AG08395 (cell line): ENCODE results near the gene PLEKHA4.
"Not testable (repeated sequence)": the region's sequence is repeated elsewhere in the genome, so short reads cannot be mapped to it uniquely, and the experiment has no call there.

Experiments used
- DNase-seq: peaks from one replicate; pipeline ENCODE4 v3.0.0; 2012; ENCODE audit warnings: mixed read lengths, low spot score

PLEKHA4 gene

GRCh38 chr19:48862827-48863226, 5.6 kb downstream of the PLEKHA4 start:
- no peak for DNase-seq

GRCh38 chr19:48861313-48861712, 7.1 kb downstream of the PLEKHA4 start:
- DNase-seq: no peak

- no peak for DNase-seq
Observed at GRCh38 chr19:48859711-48860572, 8.5 kb downstream of the PLEKHA4 start.

- DNase-seq: no peak
Observed at GRCh38 chr19:48858984-48859710, 9.3 kb downstream of the PLEKHA4 start.

DNA sequence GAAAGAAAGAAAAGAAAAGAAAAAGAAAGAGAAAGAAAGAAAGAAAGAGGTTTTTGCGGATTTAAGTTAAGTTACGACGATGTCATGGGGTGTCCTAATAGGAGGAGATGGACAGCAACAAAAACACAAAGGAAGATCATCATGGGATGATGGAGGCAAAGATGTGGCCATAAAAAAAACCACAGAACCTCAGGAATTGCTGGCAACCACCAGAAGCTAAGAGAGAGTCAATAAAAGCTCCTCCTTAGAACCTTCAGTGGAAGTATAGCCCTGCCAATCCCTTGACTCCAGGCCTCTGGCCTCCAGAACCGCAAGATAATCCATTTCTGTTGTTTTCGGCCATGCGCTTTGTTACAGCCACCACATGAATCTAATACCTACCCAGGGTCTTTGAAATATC, 11.5 kb downstream of the PLEKHA4 start:
- DNase-seq: peak; percentile 51

GRCh38 chr19:48854103-48854502, 14.3 kb downstream of the PLEKHA4 start:
- DNase-seq: no peak

DNA sequence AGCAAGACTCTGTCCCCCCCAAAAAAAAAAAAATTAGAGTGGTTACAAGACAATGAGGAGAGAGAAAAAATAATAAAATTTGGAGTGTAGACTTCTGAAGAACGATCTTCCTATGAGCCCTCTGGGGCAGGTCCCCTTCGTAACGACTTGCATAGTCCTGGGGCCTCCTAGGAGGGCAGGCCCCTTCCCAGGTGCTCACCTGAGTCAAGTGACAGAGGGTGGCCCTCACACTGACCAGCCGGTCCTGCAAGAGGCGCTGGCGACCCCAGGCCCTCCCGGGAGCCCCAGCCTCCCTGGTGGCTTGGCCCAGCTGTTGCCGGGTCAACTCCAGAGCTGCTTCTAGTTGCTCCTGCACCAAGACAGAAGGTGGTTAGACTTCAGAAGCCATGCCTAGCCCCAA, 14.9 kb downstream of the PLEKHA4 start:
- no peak for DNase-seq

- no peak for DNase-seq
Observed at GRCh38 chr19:48852292-48852691, 16.1 kb downstream of the PLEKHA4 start.

- not testable (repeated sequence) for DNase-seq
Observed at GRCh38 chr19:48846659-48847058, 21.8 kb downstream of the PLEKHA4 start.

DNA sequence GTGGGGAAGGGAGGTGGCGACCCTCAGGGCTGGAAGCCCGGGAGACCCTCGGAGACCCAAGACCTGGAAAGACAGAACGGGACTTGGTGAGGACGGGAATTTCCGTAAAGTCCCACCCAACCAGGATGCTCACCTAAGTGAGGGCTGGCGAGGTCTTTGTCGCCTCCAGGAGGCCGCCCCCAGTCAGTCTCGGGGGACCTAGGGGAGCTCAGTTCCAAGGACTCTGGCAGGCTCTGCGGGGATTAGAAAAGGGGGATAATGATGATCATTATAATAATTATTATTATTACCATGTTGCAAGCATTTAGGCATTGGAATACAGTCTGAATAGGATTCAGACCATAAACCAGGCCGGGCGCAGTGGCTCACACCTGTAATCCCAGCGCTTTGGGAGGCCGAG, 23.0 kb downstream of the PLEKHA4 start:
- no peak for DNase-seq

GRCh38 chr19:48844472-48844871, 23.9 kb downstream of the PLEKHA4 start:
- DNase-seq: peak; percentile 75

DNA sequence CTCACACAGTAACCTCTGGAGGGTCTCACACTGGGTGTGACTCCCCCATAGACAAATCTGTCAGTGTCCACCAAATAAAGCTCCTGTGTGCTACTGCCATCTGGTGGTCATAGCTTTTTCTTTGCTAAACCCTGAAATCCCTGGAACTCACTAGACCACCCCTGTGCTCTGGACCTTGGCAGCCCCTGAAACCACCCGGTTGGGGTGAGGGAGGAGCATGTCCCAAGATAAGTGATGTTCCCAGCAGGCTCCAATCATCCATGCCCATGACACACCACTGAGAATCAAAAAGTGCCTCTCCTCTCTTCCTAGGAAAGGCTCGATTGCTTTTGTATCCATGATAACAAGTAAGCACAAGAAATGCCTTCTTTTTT, 25.6 kb downstream of the PLEKHA4 start:
- peak; percentile 60 for DNase-seq

- no peak for DNase-seq
Observed at GRCh38 chr19:48841571-48841970, 26.8 kb downstream of the PLEKHA4 start.

- DNase-seq: no peak
Observed at GRCh38 chr19:48841047-48841446, 27.4 kb downstream of the PLEKHA4 start.

GRCh38 chr19:48837687-48838086, 30.7 kb downstream of the PLEKHA4 start:
- DNase-seq: no peak

GRCh38 chr19:48837051-48837524, 31.3 kb downstream of the PLEKHA4 start:
- peak; percentile 96 for DNase-seq

GRCh38 chr19:48836089-48837017, 32.1 kb downstream of the PLEKHA4 start, which contains the start of gene HSD17B14:
Gene HSD17B14, minus strand, starts transcription at chr19:48836491. Its CDS starts 80 bp downstream, at chr19:48836411.
- peak; percentile 15 for DNase-seq

- DNase-seq: peak; percentile 83
Observed at GRCh38 chr19:48835734-48836088, 32.7 kb downstream of the PLEKHA4 start.

GRCh38 chr19:48833977-48834376, 34.4 kb downstream of the PLEKHA4 start:
- no peak for DNase-seq

DNA sequence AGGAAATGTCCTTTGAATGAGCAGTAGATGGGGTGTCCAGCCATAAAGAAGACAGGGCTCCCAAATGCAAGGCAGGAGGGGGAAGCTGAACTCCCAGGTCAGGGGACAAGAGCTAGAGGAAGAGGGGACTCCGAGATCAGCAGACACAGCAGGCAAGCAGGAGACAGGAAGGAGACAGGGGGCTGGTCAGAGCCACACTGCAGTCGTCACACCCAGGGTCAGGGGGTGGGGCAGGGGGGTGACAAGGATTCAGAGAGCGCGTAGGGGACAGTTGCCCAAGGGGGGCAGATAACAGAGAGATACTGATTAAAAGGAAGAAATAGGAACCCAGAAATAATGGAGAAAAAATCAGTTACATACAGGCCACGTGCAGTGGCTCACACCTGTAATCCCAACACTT, 35.4 kb downstream of the PLEKHA4 start:
- DNase-seq: no peak

- DNase-seq: no peak
Observed at GRCh38 chr19:48830965-48831364, 37.5 kb downstream of the PLEKHA4 start.

GRCh38 chr19:48830088-48830487, 38.3 kb downstream of the PLEKHA4 start:
- no peak for DNase-seq
